Renal cortex interstitium (tissue), 11 donors: ENCODE data around the gene CEP128. TPM values are rescaled to one million over a fixed set of nuclear protein-coding genes. Genes with fewer than 3 reads are reported as not detected.

ENCODE experiments used
- DNase-seq, 11 donors: peaks; one replicate each; pipeline ENCODE4 v3.0.0-alpha.2; 2013; ENCODE audit warnings: low read depth in 9 of 11, low spot score in 4 of 11; ENCODE audit errors: extremely low read depth in 1 of 11
- polyA plus RNA-seq, 3 donors: library from polyadenylated mRNA; unstranded; fragments of 120-200 nt; gene quantifications; one replicate each; pipeline ENCODE4 v1.2.1, GENCODE V29; 2013; ENCODE audit not compliant: insufficient read length in 3 of 3

Gene CEP128
- polyA plus RNA-seq, 3 donors: 5.6 to 6.7 (median 5.9) TPM

- DNase-seq: no peak
Observed at GRCh38 chr14:80477388-80478160, 464.0 kb downstream of the CEP128 start.

- DNase-seq: no peak
Observed at GRCh38 chr14:80475074-80475473, 466.5 kb downstream of the CEP128 start.

- no peak for DNase-seq
Observed at GRCh38 chr14:80468331-80469122, 473.0 kb downstream of the CEP128 start.

- no peak for DNase-seq
Observed at GRCh38 chr14:80465546-80466220, 475.9 kb downstream of the CEP128 start.

- no peak for DNase-seq
Observed at GRCh38 chr14:80464531-80465149, 476.9 kb downstream of the CEP128 start.

GRCh38 chr14:80456209-80456608 lies 485.3 kb downstream of the CEP128 start:
- DNase-seq: no peak

- no peak for DNase-seq
Observed at GRCh38 chr14:80455031-80455430, 486.5 kb downstream of the CEP128 start.

- no peak for DNase-seq
Observed at GRCh38 chr14:80448267-80448666, 493.3 kb downstream of the CEP128 start.

GRCh38 chr14:80447392-80447791 lies 494.1 kb downstream of the CEP128 start:
- DNase-seq: no peak

Other genes starting within 250 kb of the CEP128 start
- under 1 TPM; 0.16 to 0.45 (median 0.17) TPM for gene TSHR, start 13.9 kb upstream of the CEP128 start, polyA plus RNA-seq